Measurements from ENCODE around the gene TMC7.

- TF ChIP-seq TCF7L2 (IDR thresholded peaks at IDR 0.05; ENCODE audit: borderline replicate concordance, low read depth, low read length) = no peak
- TF ChIP-seq ZNF639 (tag by site-specific recombination; IDR thresholded peaks at IDR 0.05) = no peak
- no peak for TF ChIP-seq ZNF239 (tag by site-specific recombination; IDR thresholded peaks at IDR 0.05)
- no peak for TF ChIP-seq ZNF571 (tag by site-specific recombination; IDR thresholded peaks at IDR 0.05)
Observed at GRCh38 chr16:19110537-19111360, 127.0 kb downstream of the TMC7 start.

Measured in HEK293 (cell line).